NCI-H2029 treated with DMSO at 0.1 percent for 48 hours (cell line): ENCODE measurements around the gene STK38.
"Not testable (repeated sequence)": the region's sequence is repeated elsewhere in the genome, so short reads cannot be mapped to it uniquely, and the experiment has no call there.

Experiments used
- DNase-seq: peaks from one replicate; lab custom pipeline; 2025; lab: John Stamatoyannopoulos, UW

Gene STK38

GRCh38 chr6:36487698-36488097, 59.6 kb downstream of the STK38 start:
- DNase-seq: no peak

GRCh38 chr6:36484736-36485135, 62.5 kb downstream of the STK38 start:
- DNase-seq: no peak

- DNase-seq: not testable (repeated sequence)
Observed at GRCh38 chr6:36483326-36483725, 64.0 kb downstream of the STK38 start.

GRCh38 chr6:36479256-36479655, 68.0 kb downstream of the STK38 start:
- DNase-seq: no peak

- DNase-seq: no peak
Observed at GRCh38 chr6:36478051-36478526, 69.2 kb downstream of the STK38 start.

GRCh38 chr6:36469946-36470345, 77.3 kb downstream of the STK38 start:
- DNase-seq: no peak

GRCh38 chr6:36469148-36469661, 78.1 kb downstream of the STK38 start:
- DNase-seq: no peak

- no peak for DNase-seq
Observed at GRCh38 chr6:36467625-36468024, 79.7 kb downstream of the STK38 start.

- no peak for DNase-seq
Observed at GRCh38 chr6:36464233-36464632, 83.0 kb downstream of the STK38 start.

- no peak for DNase-seq
Observed at GRCh38 chr6:36463676-36464075, 83.6 kb downstream of the STK38 start.

- no peak for DNase-seq
Observed at GRCh38 chr6:36461646-36462045, 85.6 kb downstream of the STK38 start.

- no peak for DNase-seq
Observed at GRCh38 chr6:36460916-36461315, 86.4 kb downstream of the STK38 start.

- DNase-seq: no peak
Observed at GRCh38 chr6:36459501-36459900, 87.8 kb downstream of the STK38 start.

GRCh38 chr6:36455486-36456027, 91.7 kb downstream of the STK38 start:
- DNase-seq: no peak

- not testable (repeated sequence) for DNase-seq
Observed at GRCh38 chr6:36452897-36453296, 94.4 kb downstream of the STK38 start.

- not testable (repeated sequence) for DNase-seq
Observed at GRCh38 chr6:36449173-36449572, 98.1 kb downstream of the STK38 start.

- no peak for DNase-seq
Observed at GRCh38 chr6:36445621-36446020, 101.7 kb downstream of the STK38 start.

- DNase-seq: no peak
Observed at GRCh38 chr6:36444470-36444869, 102.8 kb downstream of the STK38 start.
